GM12878 (cell line): Measurements from ENCODE around the gene GPHB5. TPM values are rescaled to one million over a fixed set of nuclear protein-coding genes. Genes with fewer than 3 reads are reported as not detected.

Experiments used
- ATAC-seq: fragments of 200-7000 bp; cut with Tn5 transposase; 3 replicates; pipeline ENCODE4 v1.9.1; 2020; ENCODE audit warnings: mild to moderate bottlenecking, moderate library complexity
- BruUV-seq: library from RNA; stranded (reverse); fragments of 400-500 nt; replicated peaks from 2 replicates; lab custom pipeline; 2021; lab: Mats Ljungman, UMichigan
- CTCF ChIA-PET: fragments of 300-600 bp; sonication (Branson Sonifier 250); formaldehyde crosslinking; extraction: SDS; loops from one replicate; lab custom pipeline; 2021; ENCODE audit warnings: inconsistent platforms; lab: Yijun Ruan, JAX
- POLR2A ChIA-PET: fragments of 350-600 bp; formaldehyde crosslinking; extraction: SDS; loops from one replicate; lab custom pipeline; 2021; ENCODE audit warnings: inconsistent platforms; lab: Charles Lee
- RAD21 ChIA-PET: fragments of 300-600 bp; sonication (Branson Sonifier 250); formaldehyde crosslinking; loops from one replicate; lab custom pipeline; 2023; ENCODE audit warnings: antibody characterized with exemption; ENCODE audit not compliant: unreplicated experiment; lab: Charles Lee
- SMC1A ChIA-PET: fragments of 300-600 bp; sonication (Branson Sonifier 250); formaldehyde crosslinking; loops from one replicate; lab custom pipeline; 2023; ENCODE audit not compliant: unreplicated experiment, uncharacterized antibody; lab: Charles Lee
- DNase-seq: peaks from one replicate; pipeline ENCODE4 v3.0.0-alpha.2; 2011; ENCODE audit warnings: low read depth, low spot score
- FAIRE-seq: peaks from 3 replicates; lab custom pipeline; 2011; peaks lifted over from hg19 to GRCh38; lab: Jason Lieb, UNC
- H2AFZ ChIP-seq: 2 replicates; pipeline ENCODE4 v1.6.0; 2011; ENCODE audit warnings: low read depth, low read length, control low read depth; ENCODE audit not compliant: control insufficient read depth
- H3K27ac ChIP-seq: 2 replicates; pipeline ENCODE4 v1.5.1; 2011; ENCODE audit warnings: control low read depth; ENCODE audit not compliant: control insufficient read depth, insufficient read depth
- H3K27me3 ChIP-seq, 2 experiments: replicated peaks in 1 of 2; 2 replicates each; pipeline versions ENCODE4 v1.6.0 to v1.6.1; 2011; ENCODE audit warnings: low read length in 1 of 2; ENCODE audit not compliant: control insufficient read depth in 2 of 2, insufficient read depth in 2 of 2
- H3K36me3 ChIP-seq, 2 experiments: 2 replicates each; pipeline ENCODE4 v1.5.1; 2011; ENCODE audit warnings: low read length in 1 of 2; ENCODE audit not compliant: control insufficient read depth in 2 of 2, insufficient read depth in 2 of 2
- H3K4me1 ChIP-seq: 2 replicates; pipeline ENCODE4 v1.6.1; 2011; ENCODE audit warnings: mild to moderate bottlenecking, low read length, moderate library complexity, mixed read lengths; ENCODE audit not compliant: control insufficient read depth, insufficient read depth
- H3K4me2 ChIP-seq: 2 replicates; pipeline ENCODE4 v1.6.0; 2011; ENCODE audit warnings: control low read depth; ENCODE audit not compliant: control insufficient read depth, insufficient read depth
- H3K4me3 ChIP-seq: fragments of 200-600 bp; sonication (generic); 2 replicates; pipeline ENCODE4 v1.5.1; 2016
- H3K79me2 ChIP-seq: 2 replicates; pipeline ENCODE4 v1.6.0; 2011; ENCODE audit warnings: low read length; ENCODE audit not compliant: control insufficient read depth, insufficient read depth
- H3K9ac ChIP-seq: 2 replicates; pipeline ENCODE4 v1.8.0; 2011; ENCODE audit warnings: low read length, control low read depth, mixed read lengths; ENCODE audit not compliant: control insufficient read depth, insufficient read depth
- H3K9me3 ChIP-seq: replicated peaks from 3 replicates; pipeline ENCODE4 v1.5.1; 2011; ENCODE audit warnings: mild to moderate bottlenecking, low read length; ENCODE audit not compliant: control insufficient read depth, insufficient read depth
- H4K20me1 ChIP-seq: 2 replicates; pipeline ENCODE4 v1.6.0; 2011; ENCODE audit not compliant: control insufficient read depth, insufficient read depth
- GABPA ChIP-seq: IDR thresholded peaks from 2 replicates; pipeline ENCODE4 v1.6.1; 2014; ENCODE audit warnings: antibody characterized with exemption, low read depth, mild to moderate bottlenecking, inconsistent platforms
- IRF3 ChIP-seq: fragments of 450-650 bp; IDR thresholded peaks from 2 replicates; pipeline ENCODE4 v1.6.1; 2014; ENCODE audit warnings: mild to moderate bottlenecking
- PBX3 ChIP-seq: IDR thresholded peaks from 2 replicates; pipeline ENCODE4 v1.6.1; 2011; ENCODE audit warnings: mild to moderate bottlenecking, low read depth, low read length, moderate library complexity; ENCODE audit not compliant: insufficient replicate concordance
- SMC3 ChIP-seq: IDR thresholded peaks from 2 replicates; pipeline ENCODE4 v1.6.1; 2011; ENCODE audit warnings: low read length, improper control_type of control experiment, borderline replicate concordance
- SRF ChIP-seq, 2 experiments: IDR thresholded peaks; 2 replicates each; pipeline ENCODE4 v1.6.1; 2011; ENCODE audit warnings: low read depth in 2 of 2, low read length in 2 of 2, mild to moderate bottlenecking in 1 of 2, moderate library complexity in 1 of 2
- STAT1 ChIP-seq: fragments of 450-650 bp; conservative IDR thresholded peaks from 2 replicates; pipeline ENCODE4 v1.6.1; 2014; ENCODE audit warnings: antibody characterized with exemption, mild to moderate bottlenecking
- SUPT20H ChIP-seq: IDR thresholded peaks from 2 replicates; pipeline ENCODE4 v1.6.1; 2011; ENCODE audit warnings: low read depth, mild to moderate bottlenecking, low read length, moderate library complexity, borderline replicate concordance; ENCODE audit not compliant: control insufficient read depth
- ZBTB33 ChIP-seq: fragments of 450-650 bp; IDR thresholded peaks from 2 replicates; pipeline ENCODE4 v1.6.1; 2017; ENCODE audit warnings: mild to moderate bottlenecking
- ZSCAN29 ChIP-seq: fragments of 450-650 bp; IDR thresholded peaks from 2 replicates; pipeline ENCODE4 v1.6.1; 2017; ENCODE audit warnings: mild to moderate bottlenecking, moderate library complexity
- WGBS: methylation state at CpG from one replicate; pipeline ENCODE4 v1.1.6; 2016; ENCODE audit warnings: low lambda C conversion rate; ENCODE audit not compliant: insufficient replicate concordance, insufficient coverage; ENCODE audit errors: missing lambda C conversion rate; 5-methylcytosine and 5-hydroxymethylcytosine counted together
- in situ Hi-C: fragments of 300-500 bp; cut with MboI; formaldehyde crosslinking; loops from 9 replicates; pipeline ENCODE4 v1.14.3; 2018; ENCODE audit warnings: mixed read lengths
- intact Hi-C: fragments of 100-400 bp; cut with micrococcal nuclease; formaldehyde crosslinking; loops from one replicate; pipeline ENCODE4 v1.14.2; 2022; ENCODE audit not compliant: unreplicated experiment
- polyA plus RNA-seq, 11 experiments: library from polyadenylated mRNA; depleted of rRNA in 4 of 11; unstranded in 6 of 11; stranded (reverse) in 5 of 11; fragments of >200 nt; fragmentation: Nextera tagmentation in 4 of 11; fragmentation: Illumina TruSeq in 1 of 11; extraction: Ambion mirVana in 4 of 11; extraction: Trizol in 1 of 11; gene quantifications; 1 replicate in 1 of 11; 2 replicates in 10 of 11; pipeline versions ENCODE4 v1.2.1 to v1.2.3, GENCODE V29; 2011 to 2016; ENCODE audit warnings: inconsistent platforms in 2 of 11, missing spikeins in 2 of 11, low read depth in 1 of 11
- total RNA-seq, 4 experiments: library from RNA; depleted of rRNA in 3 of 4; stranded (reverse); fragments of >200 nt in 3 of 4; fragmentation: Illumina TruSeq in 1 of 4; extraction: Trizol in 1 of 4; gene quantifications; 2 replicates each; pipeline versions ENCODE4 v1.2.1 to v1.2.3, GENCODE V29; 2013 to 2021
- TF ChIP-seq, protein P1 (sequence below): fragments of 450-650 bp; IDR thresholded peaks from 2 replicates; pipeline ENCODE4 v1.6.1; 2016; ENCODE audit warnings: mild to moderate bottlenecking, moderate library complexity, borderline replicate concordance

GPHB5 gene
- total and polyA plus RNA-seq, 10 of the 15 experiments (the other 5 are each of a cell fraction or from before 2014, with no cell fraction given) = not detected

GRCh38 chr14:63322897-63323573 is 4.3 kb upstream of the GPHB5 start:
- CTCF ChIA-PET = interaction anchor here (1.4 to 1.5 kb wide), 2 partner anchors 13 to 31 kb away, joined by 3 to 5 read pairs; no protein-coding TSS in a partner anchor

More at GRCh38 chr14:63322897-63323573, 4.3 kb upstream of the GPHB5 start:
- TF ChIP-seq, protein P1, sequence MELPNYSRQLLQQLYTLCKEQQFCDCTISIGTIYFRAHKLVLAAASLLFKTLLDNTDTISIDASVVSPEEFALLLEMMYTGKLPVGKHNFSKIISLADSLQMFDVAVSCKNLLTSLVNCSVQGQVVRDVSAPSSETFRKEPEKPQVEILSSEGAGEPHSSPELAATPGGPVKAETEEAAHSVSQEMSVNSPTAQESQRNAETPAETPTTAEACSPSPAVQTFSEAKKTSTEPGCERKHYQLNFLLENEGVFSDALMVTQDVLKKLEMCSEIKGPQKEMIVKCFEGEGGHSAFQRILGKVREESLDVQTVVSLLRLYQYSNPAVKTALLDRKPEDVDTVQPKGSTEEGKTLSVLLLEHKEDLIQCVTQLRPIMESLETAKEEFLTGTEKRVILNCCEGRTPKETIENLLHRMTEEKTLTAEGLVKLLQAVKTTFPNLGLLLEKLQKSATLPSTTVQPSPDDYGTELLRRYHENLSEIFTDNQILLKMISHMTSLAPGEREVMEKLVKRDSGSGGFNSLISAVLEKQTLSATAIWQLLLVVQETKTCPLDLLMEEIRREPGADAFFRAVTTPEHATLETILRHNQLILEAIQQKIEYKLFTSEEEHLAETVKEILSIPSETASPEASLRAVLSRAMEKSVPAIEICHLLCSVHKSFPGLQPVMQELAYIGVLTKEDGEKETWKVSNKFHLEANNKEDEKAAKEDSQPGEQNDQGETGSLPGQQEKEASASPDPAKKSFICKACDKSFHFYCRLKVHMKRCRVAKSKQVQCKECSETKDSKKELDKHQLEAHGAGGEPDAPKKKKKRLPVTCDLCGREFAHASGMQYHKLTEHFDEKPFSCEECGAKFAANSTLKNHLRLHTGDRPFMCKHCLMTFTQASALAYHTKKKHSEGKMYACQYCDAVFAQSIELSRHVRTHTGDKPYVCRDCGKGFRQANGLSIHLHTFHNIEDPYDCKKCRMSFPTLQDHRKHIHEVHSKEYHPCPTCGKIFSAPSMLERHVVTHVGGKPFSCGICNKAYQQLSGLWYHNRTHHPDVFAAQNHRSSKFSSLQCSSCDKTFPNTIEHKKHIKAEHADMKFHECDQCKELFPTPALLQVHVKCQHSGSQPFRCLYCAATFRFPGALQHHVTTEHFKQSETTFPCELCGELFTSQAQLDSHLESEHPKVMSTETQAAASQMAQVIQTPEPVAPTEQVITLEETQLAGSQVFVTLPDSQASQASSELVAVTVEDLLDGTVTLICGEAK = no peak
- TF ChIP-seq STAT1 (no peak), ZSCAN29 (no peak), SRF (IDR thresholded peaks at IDR 0.05; ENCODE audit: low read depth in 2 of 2, low read length in 2 of 2) (no peak), ZBTB33 (no peak), SUPT20H (no peak), GABPA (no peak), SMC3 (no peak), IRF3 (no peak), PBX3 (no peak)
- H3K9me3 ChIP-seq = no peaks in the 10 kb centered on the region
- DNase-seq (no peak), ATAC-seq (no peak), FAIRE-seq (no peak)
- H2AFZ ChIP-seq = no peak overlapping the region
- no peak overlapping the region for H3K27ac ChIP-seq
- H3K4me2 ChIP-seq = no peak overlapping the region
- 42% methylated on average over 9 of the region's 9 CpGs for WGBS
- ChIA-PET POLR2A (no interaction called here), SMC1A (no interaction called here), RAD21 (interaction anchor here (1.1 kb wide), 1 partner anchor 11 kb away, joined by 3 read pairs; no protein-coding TSS in a partner anchor)
- H3K4me1 ChIP-seq = no peaks in the 10 kb centered on the region
- H3K4me3 ChIP-seq = no peak overlapping the region
- no peak overlapping the region for H3K9ac ChIP-seq
- no peaks in the 10 kb centered on the region for H4K20me1 ChIP-seq
- no peaks in the 10 kb centered on the region for H3K79me2 ChIP-seq
- H3K36me3 ChIP-seq = no peaks in the 10 kb centered on the region
- H3K27me3 ChIP-seq = no peaks in the 10 kb centered on the region; a peak in 1 of 4 replicates
- in situ Hi-C loops = no loop called here
- intact Hi-C loops = no loop called here
- BruUV-seq = no TSS peak
